Right hindlimb (tissue), 1 donor: ENCODE measurements around the gene GATD1.

Experiments
- DNase-seq: peaks from one replicate; pipeline ENCODE4 v3.0.0-alpha.2; 2018

Gene GATD1

DNA sequence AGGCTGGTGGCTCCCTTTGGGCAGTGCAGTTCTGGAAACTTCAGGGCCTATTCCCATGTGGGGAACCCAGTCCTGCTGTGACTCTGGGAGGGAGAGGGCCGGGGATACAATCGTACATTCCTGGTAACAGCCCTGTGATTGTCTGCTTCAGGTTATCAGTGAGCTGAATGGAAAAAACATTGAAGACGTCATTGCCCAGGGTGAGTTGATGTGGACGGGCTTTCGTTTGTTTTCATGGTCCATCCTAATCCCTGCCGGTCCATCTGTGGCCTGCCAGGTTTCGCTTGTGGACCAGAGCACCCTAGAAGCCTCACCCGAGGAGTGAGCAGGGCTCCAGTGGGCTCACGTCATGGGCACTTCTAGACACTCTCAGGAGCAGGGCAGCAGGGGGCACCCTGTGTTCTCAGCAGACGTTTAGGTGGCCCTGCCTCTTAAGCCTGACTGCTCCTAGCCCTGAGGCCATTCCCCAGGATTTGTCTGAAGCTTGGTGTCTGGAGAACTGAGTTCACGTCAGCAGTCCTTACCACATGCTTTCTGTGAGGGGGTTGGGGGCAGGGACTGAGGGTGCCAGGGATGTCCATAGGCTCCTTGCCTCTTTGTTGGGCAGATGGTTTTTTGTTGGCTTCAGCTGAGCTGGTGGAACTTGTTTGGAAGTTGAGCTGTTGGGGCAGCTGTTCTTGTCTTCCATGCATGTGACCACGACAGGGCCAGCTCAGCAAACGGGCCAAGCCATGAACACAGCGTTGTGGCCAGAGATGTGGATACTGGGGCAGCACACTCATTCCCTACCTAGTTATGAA, 34.4 kb upstream of the GATD1 start:
- DNase-seq = no peak

GRCh38 chr11:810040-810567, 32.8 kb upstream of the GATD1 start:
- DNase-seq = no peak

GRCh38 chr11:809287-810039, 32.2 kb upstream of the GATD1 start, which contains the start of gene RPLP2:
Gene RPLP2 (plus strand): TSS chr11:809967. CDS start chr11:810235, 268 bp downstream.
- DNase-seq = peak; percentile 98

DNA sequence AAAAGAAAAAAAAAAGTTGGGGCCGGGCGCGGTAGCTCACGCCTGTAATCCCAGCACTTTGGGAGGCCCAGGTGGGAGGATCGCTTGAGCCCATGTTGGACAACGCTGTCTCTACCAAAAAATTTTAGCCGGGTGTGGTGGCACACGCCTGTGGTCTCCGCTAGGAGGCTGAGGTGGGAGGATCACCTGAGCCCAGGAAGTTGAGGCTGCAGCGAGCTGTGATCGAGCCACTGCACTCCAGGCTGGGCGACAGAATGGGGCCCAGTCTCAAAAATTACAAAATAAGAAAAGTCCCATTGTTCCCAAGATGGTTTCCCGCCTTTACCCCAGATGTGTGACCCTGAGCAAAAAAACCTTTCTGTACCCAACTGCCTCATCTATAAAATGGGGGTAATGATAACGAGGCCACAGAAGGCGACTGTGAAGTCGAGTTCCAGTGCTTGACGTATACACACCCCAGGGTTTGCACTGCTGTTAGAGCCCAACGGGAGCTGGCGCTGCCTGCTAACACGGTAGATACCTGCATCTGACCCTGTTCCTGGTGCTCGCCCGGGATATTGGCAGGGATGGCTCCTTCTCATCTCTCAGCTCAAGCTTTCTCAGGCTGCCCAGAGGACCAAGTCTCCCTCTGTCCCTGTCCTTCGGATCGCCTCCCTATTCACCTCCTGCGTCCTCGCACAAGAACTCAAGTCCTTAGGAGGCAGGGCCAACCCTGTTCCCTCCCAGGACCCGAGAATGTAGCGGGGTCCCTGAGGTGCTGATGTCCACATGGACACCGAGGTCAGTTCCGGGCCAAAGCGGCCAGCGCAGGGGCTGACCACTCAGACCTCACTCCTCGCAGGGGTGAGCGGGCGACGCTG, 31.4 kb upstream of the GATD1 start:
- no peak for DNase-seq

- no peak for DNase-seq
Measured at GRCh38 chr11:804599-804964, 27.3 kb upstream of the GATD1 start.

- DNase-seq = no peak
Measured at GRCh38 chr11:803770-804598, 26.7 kb upstream of the GATD1 start.

DNA sequence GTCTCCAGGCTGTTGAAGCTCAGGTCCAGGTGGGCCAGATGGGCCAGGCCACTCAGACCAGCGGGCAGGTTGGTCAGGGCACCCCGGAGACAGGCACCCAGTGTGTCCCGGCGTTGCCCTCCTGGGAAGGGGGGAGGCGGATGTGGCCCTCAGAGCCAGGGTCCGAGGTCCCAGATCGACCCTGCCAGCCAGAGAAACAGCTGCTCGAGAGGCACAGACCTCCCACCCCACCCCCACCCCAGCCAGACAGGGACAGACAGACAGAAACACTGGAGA, 26.1 kb upstream of the GATD1 start:
- no peak for DNase-seq

- DNase-seq = no peak
Measured at GRCh38 chr11:802693-803466, 25.6 kb upstream of the GATD1 start.

DNA sequence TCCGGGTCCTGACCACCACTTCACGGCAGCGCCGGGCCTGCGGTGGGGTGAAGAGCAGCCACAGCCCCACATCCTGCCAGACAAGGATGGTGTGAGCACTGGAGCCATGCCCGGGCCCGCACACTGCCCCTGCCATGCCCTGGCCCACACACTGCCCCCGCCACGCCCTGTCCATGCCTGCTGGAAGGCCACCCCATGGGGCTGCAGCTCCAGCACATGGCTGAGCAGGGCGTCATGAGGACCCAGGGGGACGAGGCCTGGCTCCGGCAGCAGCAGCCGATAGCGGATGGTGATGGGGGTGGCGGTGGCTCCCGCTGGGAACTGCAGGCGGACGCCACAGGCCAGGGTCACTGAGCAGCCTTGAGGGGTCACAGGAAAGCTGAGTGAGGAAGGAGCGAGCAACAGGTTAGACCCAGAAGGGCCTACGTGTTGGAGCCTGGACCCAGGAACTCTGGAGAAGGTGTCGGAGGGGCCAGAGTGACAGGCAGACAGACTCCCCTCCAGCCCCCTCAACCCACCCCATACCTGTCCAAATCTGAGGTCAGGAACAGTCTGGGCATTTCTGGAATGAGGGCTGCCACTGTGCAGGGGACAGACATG, 24.8 kb upstream of the GATD1 start:
- DNase-seq = no peak

- DNase-seq = no peak
Measured at GRCh38 chr11:801097-801780, 24.0 kb upstream of the GATD1 start.

- DNase-seq = no peak
Measured at GRCh38 chr11:800473-800872, 23.2 kb upstream of the GATD1 start.

GRCh38 chr11:799641-800316, 22.5 kb upstream of the GATD1 start:
- DNase-seq = no peak

DNA sequence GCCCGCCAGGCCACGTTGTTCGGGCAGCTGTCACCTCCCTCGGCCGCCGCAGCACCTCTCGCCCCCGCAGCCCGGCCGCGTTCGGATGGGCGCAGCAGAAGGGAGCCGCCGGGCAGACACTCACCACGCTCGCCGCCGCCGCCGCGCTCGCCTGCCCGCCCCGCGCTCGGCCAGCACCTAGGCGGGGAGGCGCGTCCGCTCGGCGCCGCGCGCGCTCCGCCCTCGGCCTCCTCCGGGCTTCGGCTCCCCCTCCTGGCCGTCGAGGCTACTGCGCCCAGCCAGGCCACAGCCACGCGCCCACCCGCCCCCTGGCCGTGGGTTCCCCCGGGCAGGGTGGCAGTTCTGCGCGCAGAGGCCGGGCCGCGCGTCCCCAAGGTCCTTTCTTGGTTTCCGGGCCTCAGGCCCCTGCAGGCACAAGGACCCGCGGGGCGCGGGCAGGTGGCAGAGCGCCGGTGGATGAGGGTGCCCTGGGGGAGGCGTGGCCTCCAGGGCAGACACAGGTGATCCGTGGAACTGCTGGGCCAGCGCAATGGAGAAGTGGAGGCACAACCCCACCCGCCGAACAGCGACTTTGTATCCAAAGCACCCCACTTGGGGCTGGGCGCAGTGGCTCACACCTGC, 20.9 kb upstream of the GATD1 start, which contains the start of gene SLC25A22:
SLC25A22 (minus strand) TSS at position 189 of the 621 bp plus-strand sequence. CDS start 3,275 bp downstream, outside the sequence.
- peak; percentile 87 for DNase-seq

DNA sequence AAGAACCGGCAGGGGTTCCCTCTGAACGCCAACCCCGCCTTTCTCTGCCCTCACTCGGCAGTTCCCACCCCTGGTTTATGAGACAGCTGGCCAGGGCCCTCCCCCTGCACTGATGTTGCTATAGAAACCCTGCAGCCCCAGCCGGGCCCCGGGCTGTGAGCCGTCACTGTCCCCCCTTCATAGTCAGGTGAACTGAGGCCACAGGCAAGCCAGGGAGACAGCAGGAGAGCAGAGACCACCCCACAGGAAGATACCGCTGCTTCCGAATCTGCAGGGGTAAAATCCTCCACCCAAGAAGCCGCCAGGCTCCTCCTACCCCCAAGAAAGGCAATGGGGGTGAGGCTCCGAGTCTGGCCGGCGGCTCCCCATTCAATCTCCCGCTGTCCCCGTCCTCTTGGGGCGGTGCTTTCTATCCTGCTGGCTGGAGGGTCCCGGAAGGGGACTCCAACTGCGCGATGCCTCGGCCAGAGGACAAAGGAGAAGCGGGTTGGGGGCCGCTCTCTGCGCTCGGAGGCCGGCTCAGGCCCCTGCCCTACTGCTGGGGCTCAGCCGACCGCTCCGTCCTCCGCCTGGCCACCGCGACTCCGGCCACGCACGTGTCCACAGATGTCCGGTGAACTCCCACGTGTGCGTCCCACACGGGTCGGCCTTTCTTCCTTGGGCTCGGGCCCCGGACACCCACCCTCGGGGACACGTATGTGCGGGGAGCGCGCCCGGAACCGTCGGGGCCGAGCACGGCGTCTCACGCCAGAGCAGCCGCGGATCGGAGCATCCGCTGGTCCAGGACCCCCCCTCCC, 20.2 kb upstream of the GATD1 start:
- DNase-seq = peak; percentile 94

- DNase-seq = peak; percentile 59
Measured at GRCh38 chr11:796565-797295, 19.4 kb upstream of the GATD1 start.

DNA sequence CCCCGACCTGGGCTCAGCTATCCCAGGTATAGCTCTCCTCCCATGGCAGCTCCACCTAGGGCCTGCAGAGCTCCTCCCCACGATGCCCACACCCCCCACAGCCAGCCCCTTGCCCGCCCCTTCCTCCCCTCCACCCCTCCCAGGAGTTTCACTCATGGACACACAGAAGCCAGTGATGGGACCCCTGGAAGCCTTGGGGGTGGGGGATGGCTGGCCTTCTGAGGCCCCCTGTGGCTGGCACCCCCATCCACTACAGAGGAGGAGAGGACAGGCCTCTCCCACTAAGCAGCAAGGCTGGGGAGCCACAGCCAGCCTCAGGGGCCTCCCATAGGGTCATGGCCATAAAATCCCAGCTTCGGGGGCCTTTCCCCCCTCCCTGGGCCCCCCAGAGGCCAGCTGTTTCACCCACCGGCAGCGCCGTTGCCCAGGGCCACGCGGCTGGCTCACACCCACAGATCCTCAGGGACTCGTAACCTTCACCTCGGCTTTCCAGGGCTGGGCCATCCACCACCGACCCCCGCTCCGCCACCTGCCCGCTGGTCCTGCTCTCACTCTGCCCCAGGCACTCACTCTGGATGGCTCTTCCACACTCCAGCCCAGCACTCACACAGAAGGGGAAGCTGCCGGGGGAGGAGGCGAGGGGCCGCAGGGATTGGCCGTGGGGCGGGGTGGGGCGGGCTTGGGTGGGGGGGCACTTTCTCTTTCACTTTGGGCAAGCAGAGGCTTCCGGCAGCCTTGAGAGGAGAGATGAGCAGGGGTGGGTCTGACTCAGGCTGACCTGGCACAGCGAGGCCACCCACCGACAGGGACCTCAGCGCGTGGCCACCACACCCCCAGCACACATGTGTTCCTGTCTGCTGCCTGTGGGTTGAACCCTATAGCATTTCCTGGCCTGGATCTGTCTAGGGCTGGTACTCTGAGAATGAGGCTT, 18.6 kb upstream of the GATD1 start:
- peak; percentile 89 for DNase-seq
